GM21381 (cell line): ENCODE measurements around the gene TACO1.

Experiments used
- ATAC-seq: cut with Tn5 transposase; IDR thresholded peaks from one replicate; pipeline ENCODE4 v1.9.1; 2021; ENCODE audit warnings: mild to moderate bottlenecking, moderate library complexity; ENCODE audit not compliant: unreplicated experiment

TACO1 gene

DNA sequence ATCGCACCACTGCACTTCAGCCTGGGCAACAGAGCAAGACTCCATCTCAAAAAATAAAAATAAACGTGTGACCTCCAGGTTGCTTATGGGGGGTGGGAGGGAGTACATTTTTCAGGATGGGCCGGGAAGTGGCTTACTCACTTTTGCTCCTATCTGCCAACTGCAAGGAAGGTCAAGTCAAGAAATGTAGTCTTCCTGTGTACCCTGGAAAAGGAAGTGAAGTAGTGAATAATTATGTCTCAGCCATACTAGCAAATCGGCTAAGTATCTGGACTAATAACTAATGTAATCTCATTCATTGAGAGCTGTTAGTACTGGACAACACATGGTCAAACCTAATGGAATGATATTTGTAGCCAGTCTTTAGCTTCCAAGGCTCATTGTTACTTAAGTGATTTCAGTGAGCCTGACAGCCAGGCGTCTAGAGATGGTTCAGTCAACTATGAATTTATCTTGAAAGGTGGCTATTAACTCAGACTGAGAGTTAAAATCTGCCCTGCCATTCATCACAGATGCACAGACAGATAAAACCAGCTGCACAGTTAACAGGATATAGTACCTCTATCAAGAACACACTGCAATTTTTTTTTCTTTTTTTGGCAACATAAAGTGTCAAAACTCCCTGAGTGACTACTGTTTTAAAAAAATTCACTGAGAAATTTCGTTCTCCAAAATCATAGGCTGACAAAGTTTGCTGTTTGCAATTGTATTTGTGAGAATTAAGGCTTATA is 3.7 kb upstream of the TACO1 start:
- no peak for ATAC-seq

DNA sequence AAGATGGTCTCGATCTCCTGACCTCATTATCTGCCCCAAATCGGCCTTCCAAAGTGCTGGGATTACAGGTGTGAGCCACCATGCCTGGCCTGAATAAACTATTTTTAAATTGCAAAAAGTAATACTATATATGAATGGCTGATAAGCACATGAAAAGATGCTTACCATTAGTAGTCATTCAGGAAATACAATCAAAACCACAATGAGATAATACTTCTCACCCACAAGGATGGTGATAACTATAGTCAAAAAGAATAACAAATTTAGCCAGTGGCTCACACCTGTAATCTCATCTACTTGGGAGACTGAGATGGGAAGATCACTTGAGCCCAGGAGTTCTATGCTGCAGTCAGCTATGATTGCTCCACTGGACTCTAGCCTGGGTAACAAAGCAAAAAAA is 2.4 kb upstream of the TACO1 start:
- ATAC-seq, result no peak

DNA sequence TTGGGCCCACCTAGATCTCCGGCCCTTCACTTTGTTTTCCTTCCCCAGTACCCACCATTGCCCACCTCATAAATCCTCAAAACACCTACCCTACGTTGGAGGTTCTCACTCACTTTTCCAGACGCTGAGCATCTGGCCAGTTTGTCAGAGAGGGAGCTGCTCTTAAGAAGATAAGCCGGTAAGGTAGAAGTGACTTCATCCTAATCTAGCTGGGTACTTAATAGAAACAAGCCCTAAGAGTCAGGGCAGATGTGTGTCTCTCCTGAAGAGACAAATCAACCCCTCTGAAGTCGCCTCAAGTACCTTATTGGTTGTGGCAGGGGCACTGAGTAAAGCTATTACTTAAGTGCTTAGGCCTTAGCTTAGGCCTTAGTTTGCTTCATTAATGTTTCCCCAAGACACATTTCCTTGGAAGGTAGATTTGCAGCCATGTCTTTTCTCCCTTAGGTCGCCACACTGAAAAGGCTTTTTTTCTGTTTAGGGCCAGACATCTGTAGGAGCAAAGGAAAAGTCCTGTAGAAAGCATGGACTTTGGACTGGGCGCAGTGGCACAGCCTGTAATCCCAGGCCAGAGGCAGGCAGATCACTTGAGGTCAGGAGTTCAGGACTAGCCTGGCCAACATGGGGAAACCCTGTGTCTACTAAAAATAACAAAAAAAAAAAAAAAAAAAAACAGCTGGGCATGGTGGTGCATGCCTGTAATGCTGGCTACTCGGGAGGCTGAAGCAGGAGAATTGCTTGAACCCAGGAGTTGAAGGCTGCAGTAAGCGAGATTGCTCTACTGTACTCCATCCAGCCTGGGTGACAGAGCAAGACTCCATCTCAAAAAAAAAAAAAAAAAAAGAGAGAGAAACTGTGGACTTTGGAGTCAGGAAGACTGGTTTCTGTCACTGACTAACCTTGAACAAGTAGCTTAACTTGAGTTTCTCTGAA is 1.0 kb downstream of the TACO1 start:
- no peak for ATAC-seq

DNA sequence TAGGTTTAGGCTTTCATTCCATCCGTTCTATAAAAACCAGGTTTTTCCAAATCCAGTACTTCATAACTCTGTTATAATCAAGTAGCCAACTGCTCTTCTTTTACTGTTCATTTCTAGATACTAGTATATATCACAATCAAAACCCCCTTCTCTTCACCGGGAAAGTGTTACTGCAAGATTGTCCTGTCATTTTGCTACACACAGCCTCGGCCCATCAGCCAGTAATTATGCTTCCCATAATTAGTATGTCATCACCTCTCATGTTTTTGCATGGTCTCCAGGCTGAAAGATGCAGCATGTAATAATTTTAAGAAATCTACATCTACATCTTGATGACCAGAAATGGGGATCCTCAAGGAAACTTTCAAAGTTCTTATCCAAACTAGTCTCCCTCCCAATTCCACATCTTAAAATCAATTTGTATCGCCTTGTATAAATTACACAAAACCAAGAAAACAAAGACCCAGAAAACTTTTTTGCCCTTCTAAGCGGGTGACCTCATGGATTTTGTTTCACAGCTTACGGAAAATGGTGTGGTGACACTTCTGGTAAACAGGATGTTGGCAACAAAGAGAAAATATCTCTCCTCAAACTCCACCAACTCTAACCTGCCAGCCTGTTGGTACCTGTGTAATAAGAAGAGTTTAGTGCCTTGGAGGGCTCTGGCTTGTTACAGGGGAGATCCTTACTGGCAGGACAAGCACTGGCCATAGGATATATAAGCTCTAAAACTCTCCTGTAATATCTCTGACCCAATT is 9.3 kb downstream of the TACO1 start:
- ATAC-seq, result no peak

DNA sequence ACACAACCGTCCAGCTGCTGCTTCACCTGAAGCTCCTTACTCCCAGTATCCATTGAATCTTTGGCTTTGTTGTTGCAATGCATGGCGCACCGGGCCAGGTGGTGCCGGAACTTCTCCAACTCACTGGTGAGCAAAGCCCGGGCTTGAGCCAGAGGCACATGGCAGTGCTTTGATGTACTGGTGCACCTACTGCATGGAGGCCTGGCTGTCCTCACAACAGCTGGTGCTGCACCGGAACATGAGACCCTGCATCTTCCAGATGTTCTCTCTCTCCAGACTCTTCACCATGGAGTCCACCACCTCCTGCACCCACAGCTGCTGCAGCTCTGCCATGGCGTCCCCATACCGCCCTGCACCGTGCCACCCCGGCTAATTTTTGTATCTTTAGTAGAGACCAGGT is 10.2 kb downstream of the TACO1 start:
- ATAC-seq, result no peak

DNA sequence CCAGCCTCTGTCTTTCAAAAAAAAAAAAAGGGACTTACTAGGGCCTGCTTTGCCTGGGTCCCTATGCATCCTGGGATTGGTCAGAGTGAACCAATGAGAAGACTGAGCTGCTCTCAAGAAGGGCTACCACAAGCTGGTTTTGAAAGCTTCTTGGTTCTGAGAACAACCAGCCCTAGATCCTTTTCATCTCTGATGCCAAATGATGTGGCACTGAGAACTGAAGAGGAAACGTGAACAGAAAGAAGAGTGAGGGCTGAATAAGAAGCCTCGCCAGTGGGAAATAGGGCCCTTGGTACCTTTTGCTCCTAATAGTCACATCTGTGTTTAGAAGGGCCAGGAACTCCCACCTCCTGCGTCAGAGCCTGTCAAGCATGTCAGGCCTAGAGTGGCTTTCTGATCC is 10.7 kb downstream of the TACO1 start:
- ATAC-seq, result no peak

DNA sequence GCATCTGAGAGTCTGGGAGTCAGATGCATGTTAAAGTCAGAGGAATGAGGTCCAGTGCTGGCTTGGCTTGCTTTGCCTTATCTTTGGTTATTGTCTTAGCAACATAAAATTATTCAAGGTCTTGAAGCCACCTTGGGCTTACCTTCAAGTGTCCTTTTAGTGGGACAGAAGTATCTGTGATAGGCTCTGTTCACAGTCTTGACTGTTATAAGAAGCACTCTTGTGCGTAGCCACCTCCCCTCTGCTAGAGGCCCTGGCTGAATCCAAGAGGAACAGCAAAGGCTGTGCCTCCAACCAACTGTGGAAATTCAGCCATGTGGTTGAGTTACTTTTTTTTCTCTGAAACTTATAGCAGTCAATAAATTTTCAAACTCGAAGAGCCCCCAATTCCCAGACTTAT is 13.0 kb downstream of the TACO1 start:
- ATAC-seq, result no peak

DNA sequence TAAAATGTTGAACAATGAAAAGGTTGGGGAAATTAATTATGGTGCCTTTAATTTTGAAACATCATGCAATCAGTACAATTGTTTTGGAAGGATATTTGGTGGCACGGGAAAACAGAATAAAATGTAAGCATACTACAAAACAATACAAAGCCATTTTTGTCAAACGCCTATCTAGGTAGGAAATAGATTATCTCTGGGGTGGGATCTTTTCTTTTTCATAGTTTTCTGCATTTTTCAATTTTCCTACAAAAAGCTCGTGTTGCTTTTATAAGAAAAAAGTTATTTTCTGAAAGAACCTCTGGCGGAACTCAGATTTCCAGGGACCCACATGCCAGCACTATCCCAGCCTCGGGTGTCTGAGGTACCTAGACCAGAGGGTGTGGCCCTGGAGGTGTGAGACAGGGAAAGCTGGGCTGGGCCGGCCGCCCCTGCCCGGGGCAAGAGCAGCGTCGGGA is 20.6 kb downstream of the TACO1 start:
- no peak for ATAC-seq

DNA sequence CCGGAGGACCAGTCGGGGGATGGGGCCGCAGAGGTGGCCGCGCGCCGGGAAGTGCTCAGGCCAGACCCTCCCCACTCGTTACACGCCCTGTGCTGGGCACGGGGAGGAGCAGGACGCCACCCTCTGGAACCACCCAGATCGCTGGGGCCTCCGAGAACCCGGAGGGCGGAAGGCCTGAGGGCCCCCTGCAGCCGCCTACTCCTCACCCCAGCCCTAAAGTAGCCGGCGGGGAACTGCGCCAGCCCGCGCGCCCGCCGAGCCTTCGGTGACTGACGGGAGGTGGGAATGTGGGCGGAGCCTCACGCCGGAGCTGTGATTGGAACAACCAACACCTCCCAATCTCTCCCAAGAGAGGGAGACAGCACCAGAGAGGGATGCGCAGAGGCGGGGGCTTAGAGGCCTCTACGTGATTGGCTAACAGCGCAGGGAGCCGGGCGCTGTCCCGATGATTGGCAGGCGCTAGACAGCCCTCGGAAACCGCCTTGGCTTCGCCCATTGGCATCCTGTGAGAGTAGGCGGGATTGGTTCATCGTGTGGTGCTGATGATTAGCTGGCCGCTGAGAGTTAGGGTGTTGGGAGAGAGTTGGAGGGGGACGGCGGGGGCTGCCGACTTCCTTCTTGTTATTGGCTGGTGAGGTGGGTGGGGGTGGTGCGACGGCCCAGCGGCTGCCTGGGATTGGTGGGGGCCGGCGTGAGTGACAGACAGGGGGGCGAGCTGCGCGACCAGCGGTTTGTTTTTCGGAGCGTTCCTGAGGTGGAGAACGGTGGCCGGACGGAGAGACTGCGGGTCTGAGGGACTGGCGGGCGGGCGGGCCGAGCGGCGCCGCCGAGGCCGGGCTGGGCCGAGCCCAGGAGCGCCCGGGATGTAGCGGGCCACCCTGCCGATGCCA is 21.2 kb downstream of the TACO1 start, which contains the start of gene MAP3K3:
MAP3K3 (plus strand) TSS at position 734 of the 890 bp plus-strand sequence. CDS start 343 bp downstream, outside the sequence.
- peak; percentile 87 for ATAC-seq

DNA sequence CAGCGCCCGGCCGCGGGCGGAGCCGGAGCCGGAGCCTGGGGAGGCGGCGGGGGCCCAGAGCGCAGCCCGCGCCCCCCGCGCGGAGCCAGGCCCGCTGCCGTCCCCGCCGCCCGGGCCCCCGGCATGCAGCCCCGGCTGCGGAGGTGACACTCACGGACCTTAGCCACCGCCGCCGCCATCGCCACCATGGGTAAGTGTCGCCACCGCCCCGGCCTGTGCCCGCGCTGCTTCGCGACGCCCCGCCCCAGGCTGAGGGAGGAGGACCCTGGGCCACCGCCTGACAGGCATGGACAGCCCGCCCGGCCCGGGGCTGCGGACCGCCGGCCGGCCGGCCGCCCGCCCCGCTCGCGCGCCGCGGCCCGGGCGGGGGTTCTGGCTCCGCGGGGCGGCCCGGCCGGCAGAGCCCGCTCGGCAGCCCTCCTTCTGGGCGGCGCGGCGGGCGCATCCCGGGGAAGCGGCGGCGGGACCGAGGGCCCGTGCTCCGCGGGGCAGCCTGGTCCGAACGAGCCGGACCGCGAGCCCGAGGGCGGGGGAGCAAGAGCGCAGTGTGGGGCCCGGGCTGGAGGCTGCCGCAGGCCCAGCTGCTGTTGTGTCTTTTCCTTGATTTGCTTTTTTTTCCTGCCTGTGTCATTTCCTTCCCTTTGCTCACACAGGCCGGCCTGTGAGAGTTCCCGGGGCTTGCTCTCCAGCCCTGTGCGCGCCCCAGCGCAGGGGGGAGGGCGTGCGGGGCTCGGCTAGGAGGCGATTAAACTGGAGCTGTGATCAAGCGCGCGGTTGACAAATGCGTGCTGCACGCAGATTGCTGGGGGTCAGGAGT is 22.1 kb downstream of the TACO1 start:
- ATAC-seq, result peak; percentile 27

DNA sequence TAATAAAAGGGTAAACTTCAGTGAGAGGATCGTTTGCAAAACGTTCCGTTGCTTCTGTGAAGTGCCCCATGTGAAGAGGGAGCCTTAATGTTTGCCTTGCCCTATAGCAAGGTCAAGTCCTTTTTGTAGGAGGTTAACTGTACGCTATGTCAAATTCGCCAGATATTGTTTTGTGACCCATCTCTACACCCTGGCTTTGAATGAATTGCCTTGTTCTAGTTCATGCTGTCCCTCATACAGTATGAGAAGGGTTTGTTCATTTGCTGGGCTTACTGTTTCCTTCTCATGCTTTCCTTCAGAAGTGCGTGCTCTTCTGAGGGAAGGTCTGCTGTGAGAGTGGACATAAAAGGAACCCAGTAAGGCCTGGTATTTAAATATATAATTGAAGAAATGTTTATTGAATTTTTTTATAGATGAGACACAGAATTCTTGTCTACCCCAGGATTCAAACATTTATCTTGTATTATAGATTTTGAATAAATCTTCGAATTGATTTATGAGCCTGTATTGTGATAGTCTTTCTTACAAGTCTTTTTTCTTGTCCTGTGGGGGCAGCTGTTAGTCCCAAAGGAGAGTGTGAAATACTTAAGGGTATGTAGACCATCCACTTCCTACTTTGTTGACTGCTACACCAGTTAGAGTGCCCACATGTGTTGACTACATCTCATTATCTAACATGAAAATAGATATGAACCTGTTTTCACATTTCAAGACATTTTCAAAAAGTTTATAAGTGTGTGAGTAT is 23.3 kb downstream of the TACO1 start:
- ATAC-seq, result no peak

DNA sequence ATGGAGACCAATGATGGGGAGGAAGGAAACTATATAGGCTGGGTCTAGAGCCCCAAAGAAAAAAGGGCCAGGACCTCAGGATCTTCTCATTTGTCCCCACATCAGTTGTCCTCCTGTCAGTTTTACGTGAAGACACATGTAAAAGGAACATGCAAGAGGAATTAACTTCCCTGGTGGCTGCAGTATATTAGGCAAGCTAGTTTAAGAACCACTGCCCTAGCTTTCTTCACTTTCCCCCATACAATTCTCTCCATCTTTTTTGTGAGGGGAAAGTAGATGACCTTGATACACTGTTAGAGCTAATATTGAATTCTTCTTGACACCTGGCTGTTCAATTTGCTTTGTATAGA is 23.8 kb downstream of the TACO1 start:
- ATAC-seq, result no peak

DNA sequence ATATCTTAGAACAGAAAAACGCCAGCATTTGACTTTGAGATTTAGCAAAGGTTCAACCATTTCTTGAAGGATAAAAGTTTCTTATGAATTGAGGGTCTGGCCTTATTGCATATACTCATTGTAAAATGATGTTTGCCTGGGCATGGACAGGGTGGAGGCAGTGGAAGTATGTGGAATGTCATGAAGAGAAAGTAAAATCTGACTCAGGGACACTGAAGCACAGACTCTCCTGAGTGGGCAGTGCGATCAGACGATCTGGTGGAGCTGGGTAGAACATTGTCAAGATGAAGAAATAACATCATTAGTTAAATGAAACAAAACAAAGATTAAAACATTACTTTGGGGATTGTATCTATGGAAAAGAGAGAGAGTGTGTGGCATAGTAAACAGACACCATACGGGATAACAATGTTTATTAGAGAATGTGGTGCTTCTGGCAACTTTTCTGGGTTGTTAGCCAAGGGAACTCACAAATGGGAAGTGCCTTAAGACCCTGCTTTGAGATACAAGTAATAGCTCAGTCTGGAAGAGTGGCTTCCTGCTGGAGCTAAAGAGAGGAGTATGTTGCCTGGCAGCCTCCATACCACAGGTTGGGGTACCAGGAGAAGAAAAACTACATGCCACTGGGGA is 26.0 kb downstream of the TACO1 start:
- ATAC-seq, result no peak

DNA sequence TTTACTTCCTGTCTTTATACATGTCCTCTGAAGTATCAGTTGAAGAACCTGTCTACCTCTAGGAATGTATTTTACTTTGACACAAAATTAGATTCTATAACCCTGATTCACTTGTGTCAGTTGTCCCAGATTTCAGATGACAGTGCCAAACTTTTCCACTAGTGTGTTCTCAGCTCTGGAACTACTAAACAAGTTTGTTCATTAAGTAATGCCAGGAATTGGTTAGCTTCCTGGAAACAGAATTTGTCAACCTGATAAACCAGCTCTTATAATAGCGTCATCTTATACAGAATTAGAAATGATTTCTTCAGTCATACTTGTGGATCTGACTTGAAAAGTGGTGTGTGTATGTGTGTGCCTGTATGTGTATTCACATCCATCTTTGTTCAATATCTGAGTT is 28.9 kb downstream of the TACO1 start:
- no peak for ATAC-seq

DNA sequence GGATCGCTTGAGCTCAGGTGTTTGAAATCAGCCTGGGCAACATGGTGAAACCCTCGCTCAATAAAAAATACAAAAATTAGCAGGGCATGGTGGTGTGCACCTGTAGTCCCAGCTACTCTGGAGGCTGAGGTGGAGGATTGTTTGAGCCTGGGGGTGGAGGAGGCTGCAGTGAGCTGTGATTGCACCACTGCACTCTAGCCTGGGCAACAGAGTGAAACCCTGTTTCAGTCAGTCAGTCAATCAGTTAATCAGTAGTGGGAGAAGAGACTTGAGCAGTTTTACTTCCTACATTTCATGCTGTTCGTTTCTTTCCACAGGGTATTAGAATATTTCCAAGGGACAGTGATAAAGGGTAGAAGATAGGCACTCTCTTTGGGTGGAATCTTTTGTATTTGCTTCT is 30.4 kb downstream of the TACO1 start:
- no peak for ATAC-seq

DNA sequence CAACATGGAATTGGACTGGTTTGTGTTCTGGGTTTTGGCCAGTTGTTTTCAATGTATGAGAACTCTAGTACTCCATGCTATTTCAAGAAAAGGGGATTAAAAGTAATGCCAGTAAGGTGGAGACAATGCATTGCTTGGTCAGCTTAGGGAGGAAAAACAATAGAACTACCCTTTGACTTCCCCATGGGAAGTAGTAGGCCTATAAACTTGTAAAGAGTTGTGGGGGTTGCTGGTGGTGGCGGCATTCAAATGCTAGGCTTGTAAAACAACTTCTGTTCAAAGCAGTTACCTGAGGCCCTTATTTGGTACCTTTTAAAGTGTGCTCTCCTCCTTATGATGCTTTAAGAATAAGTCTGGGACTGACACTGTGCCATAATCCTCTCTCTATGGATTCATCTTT is 30.9 kb downstream of the TACO1 start:
- no peak for ATAC-seq

DNA sequence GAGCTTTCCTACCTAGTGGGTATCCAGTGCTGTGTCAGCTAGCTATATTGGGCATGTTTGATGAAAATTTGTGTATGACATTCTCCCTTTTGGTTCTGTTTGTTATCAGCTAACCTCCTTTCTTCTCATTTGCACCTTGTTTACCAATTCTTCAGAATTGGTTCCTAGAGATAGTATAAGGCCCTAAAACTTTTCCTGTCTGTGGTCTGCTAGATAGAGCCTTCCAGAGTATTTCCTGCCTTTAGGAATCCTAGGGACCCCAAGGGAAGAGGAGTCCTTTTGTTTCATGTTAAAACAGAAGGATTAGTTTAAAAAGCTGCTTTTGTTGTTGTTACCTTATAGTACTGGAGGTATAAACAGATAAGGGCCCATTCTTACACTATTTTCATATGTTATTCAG is 33.0 kb downstream of the TACO1 start:
- no peak for ATAC-seq

DNA sequence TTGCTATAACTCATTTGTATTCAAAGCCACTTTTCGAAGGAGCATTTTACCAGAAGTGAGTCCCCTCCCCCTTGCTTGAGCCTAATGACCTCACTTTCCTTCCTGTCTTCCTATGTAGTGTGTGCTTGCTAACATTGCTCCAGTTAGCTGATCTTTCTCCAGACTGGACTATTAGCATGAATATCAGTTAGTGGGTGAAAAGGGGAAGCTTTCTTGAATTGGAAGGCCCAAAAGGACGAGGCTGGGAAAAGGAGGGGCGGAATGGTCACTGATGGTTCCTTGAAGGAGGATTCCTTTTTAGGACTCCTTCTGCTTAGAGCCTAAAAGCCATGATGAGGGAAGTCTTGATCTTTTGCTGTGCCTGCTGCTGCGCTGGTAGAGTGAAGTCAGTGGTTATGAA is 33.5 kb downstream of the TACO1 start:
- no peak for ATAC-seq
